ENCODE data around the gene WNK2.

The WNK2 gene

GRCh38 chr9:93198838-93199625 lies 15.1 kb downstream of the WNK2 start:
- Histone ChIP-seq H2BK12ac (ENCODE audit: low read length in 2 of 2) (no peak overlapping the region), H2AFZ (ENCODE audit: low read depth, low read length) (no peak overlapping the region), H3K4me2 (ENCODE audit: low read length, poor library complexity, severe bottlenecking) (no peak overlapping the region), H3K14ac (ENCODE audit: low read length in 2 of 2) (no peak overlapping the region), H3K9me3 (ENCODE audit: control insufficient read depth, low read length) (peaks cover 4% of the 10 kb centered on the region), H3K79me1 (replicated peaks; ENCODE audit: low read length, poor library complexity, severe bottlenecking) (no peaks in the 10 kb centered on the region), H3K23ac (ENCODE audit: low read length in 2 of 2) (no peak overlapping the region), H2BK15ac (ENCODE audit: low read depth, poor library complexity, severe bottlenecking) (no peak overlapping the region), H3K4me1 (ENCODE audit: control insufficient read depth, insufficient read depth, low read depth, low read length) (no peaks in the 10 kb centered on the region), H2AK5ac (ENCODE audit: low read length, severe bottlenecking) (no peak overlapping the region), H4K91ac (ENCODE audit: low read length) (no peak overlapping the region), H2BK120ac (ENCODE audit: low read depth, low read length) (no peak overlapping the region), H3K9ac (ENCODE audit: low read length) (no peak overlapping the region), H3K18ac (ENCODE audit: low read depth in 1 of 2, low read length in 2 of 2) (no peak overlapping the region), H3K4ac (ENCODE audit: low read depth in 1 of 2, low read length in 2 of 2) (no peak overlapping the region), H3K27me3 (ENCODE audit: control insufficient read depth in 1 of 2, insufficient read depth in 1 of 2, low read length in 2 of 2) (peaks cover 6 to 18% of the 10 kb centered on the region in 2 experiments), H2BK5ac (ENCODE audit: low read depth, low read length, poor library complexity, severe bottlenecking) (no peak overlapping the region), H3K36me3 (ENCODE audit: control insufficient read depth in 1 of 2, insufficient read depth in 2 of 2, low read depth in 1 of 2, low read length in 2 of 2) (no peaks in the 10 kb centered on the region), H4K8ac (ENCODE audit: low read length) (no peak overlapping the region), H3K4me3 (ENCODE audit: insufficient read depth in 1 of 2, low read depth in 1 of 2, low read length in 2 of 2) (no peak overlapping the region), H3K27ac (ENCODE audit: low read length, poor library complexity, severe bottlenecking) (no peak overlapping the region)
- no peak for DNase-seq
- WGBS: 81% methylated on average over 16 of the region's 16 CpGs

GRCh38 chr9:93200449-93200742 lies 16.5 kb downstream of the WNK2 start:
- no peak overlapping the region for H2BK15ac ChIP-seq (ENCODE audit: low read depth, poor library complexity, severe bottlenecking)
- no peak overlapping the region for H3K14ac ChIP-seq (ENCODE audit: low read length in 2 of 2)
- peaks cover 11 to 17% of the 10 kb centered on the region in 2 experiments for H3K27me3 ChIP-seq (ENCODE audit: control insufficient read depth in 1 of 2, insufficient read depth in 1 of 2, low read length in 2 of 2)
- no peak overlapping the region for H3K4me3 ChIP-seq (ENCODE audit: insufficient read depth in 1 of 2, low read depth in 1 of 2, low read length in 2 of 2)
- no peak overlapping the region for H2AFZ ChIP-seq (ENCODE audit: low read depth, low read length)
- H2AK5ac ChIP-seq (ENCODE audit: low read length, severe bottlenecking): no peak overlapping the region
- no peak overlapping the region for H3K4me2 ChIP-seq (ENCODE audit: low read length, poor library complexity, severe bottlenecking)
- no peaks in the 10 kb centered on the region for H3K36me3 ChIP-seq (ENCODE audit: control insufficient read depth in 1 of 2, insufficient read depth in 2 of 2, low read depth in 1 of 2, low read length in 2 of 2)
- peaks cover 4% of the 10 kb centered on the region for H3K9me3 ChIP-seq (ENCODE audit: control insufficient read depth, low read length)
- H2BK12ac ChIP-seq (ENCODE audit: low read length in 2 of 2): no peak overlapping the region
- no peak overlapping the region for H3K4ac ChIP-seq (ENCODE audit: low read depth in 1 of 2, low read length in 2 of 2)
- H3K79me1 ChIP-seq (replicated peaks; ENCODE audit: low read length, poor library complexity, severe bottlenecking): no peaks in the 10 kb centered on the region
- no peak for DNase-seq
- no peak overlapping the region for H3K23ac ChIP-seq (ENCODE audit: low read length in 2 of 2)
- no peak overlapping the region for H4K91ac ChIP-seq (ENCODE audit: low read length)
- WGBS: 85% methylated on average over 9 of the region's 9 CpGs
- H3K27ac ChIP-seq (ENCODE audit: low read length, poor library complexity, severe bottlenecking): no peak overlapping the region
- no peak overlapping the region for H3K9ac ChIP-seq (ENCODE audit: low read length)
- H2BK120ac ChIP-seq (ENCODE audit: low read depth, low read length): no peak overlapping the region
- H4K8ac ChIP-seq (ENCODE audit: low read length): no peak overlapping the region
- H2BK5ac ChIP-seq (ENCODE audit: low read depth, low read length, poor library complexity, severe bottlenecking): no peak overlapping the region
- no peaks in the 10 kb centered on the region for H3K4me1 ChIP-seq (ENCODE audit: control insufficient read depth, insufficient read depth, low read depth, low read length)
- no peak overlapping the region for H3K18ac ChIP-seq (ENCODE audit: low read depth in 1 of 2, low read length in 2 of 2)

- no peak overlapping the region for H3K14ac ChIP-seq (ENCODE audit: low read length in 2 of 2)
- 38% methylated on average over 5 of the region's 5 CpGs for WGBS
- H2AFZ ChIP-seq (ENCODE audit: low read depth, low read length): no peak overlapping the region
- H2BK5ac ChIP-seq (ENCODE audit: low read depth, low read length, poor library complexity, severe bottlenecking): no peak overlapping the region
- H3K36me3 ChIP-seq (ENCODE audit: control insufficient read depth in 1 of 2, insufficient read depth in 2 of 2, low read depth in 1 of 2, low read length in 2 of 2): no peaks in the 10 kb centered on the region
- H3K9me3 ChIP-seq (ENCODE audit: control insufficient read depth, low read length): peaks cover 4% of the 10 kb centered on the region
- no peak overlapping the region for H4K91ac ChIP-seq (ENCODE audit: low read length)
- H2AK5ac ChIP-seq (ENCODE audit: low read length, severe bottlenecking): no peak overlapping the region
- peaks cover 11 to 22% of the 10 kb centered on the region in 2 experiments for H3K27me3 ChIP-seq (ENCODE audit: control insufficient read depth in 1 of 2, insufficient read depth in 1 of 2, low read length in 2 of 2)
- H3K4me1 ChIP-seq (ENCODE audit: control insufficient read depth, insufficient read depth, low read depth, low read length): no peaks in the 10 kb centered on the region
- no peak overlapping the region for H4K8ac ChIP-seq (ENCODE audit: low read length)
- H3K23ac ChIP-seq (ENCODE audit: low read length in 2 of 2): no peak overlapping the region
- H2BK12ac ChIP-seq (ENCODE audit: low read length in 2 of 2): no peak overlapping the region
- H3K79me1 ChIP-seq (replicated peaks; ENCODE audit: low read length, poor library complexity, severe bottlenecking): no peaks in the 10 kb centered on the region
- no peak overlapping the region for H2BK120ac ChIP-seq (ENCODE audit: low read depth, low read length)
- no peak overlapping the region for H3K9ac ChIP-seq (ENCODE audit: low read length)
- H3K4me2 ChIP-seq (ENCODE audit: low read length, poor library complexity, severe bottlenecking): no peak overlapping the region
- no peak overlapping the region for H3K4me3 ChIP-seq (ENCODE audit: insufficient read depth in 1 of 2, low read depth in 1 of 2, low read length in 2 of 2)
- H3K18ac ChIP-seq (ENCODE audit: low read depth in 1 of 2, low read length in 2 of 2): no peak overlapping the region
- DNase-seq: no peak
- no peak overlapping the region for H3K4ac ChIP-seq (ENCODE audit: low read depth in 1 of 2, low read length in 2 of 2)
- H2BK15ac ChIP-seq (ENCODE audit: low read depth, poor library complexity, severe bottlenecking): no peak overlapping the region
- H3K27ac ChIP-seq (ENCODE audit: low read length, poor library complexity, severe bottlenecking): no peak overlapping the region
Observed at GRCh38 chr9:93200989-93201334, 17.0 kb downstream of the WNK2 start.

GRCh38 chr9:93203026-93203717 lies 19.2 kb downstream of the WNK2 start:
- H3K9me3 ChIP-seq (ENCODE audit: control insufficient read depth, low read length): no peaks in the 10 kb centered on the region
- no peak overlapping the region for H2AFZ ChIP-seq (ENCODE audit: low read depth, low read length)
- H3K27ac ChIP-seq (ENCODE audit: low read length, poor library complexity, severe bottlenecking): no peak overlapping the region
- H3K4me2 ChIP-seq (ENCODE audit: low read length, poor library complexity, severe bottlenecking): no peak overlapping the region
- no peak overlapping the region for H2AK5ac ChIP-seq (ENCODE audit: low read length, severe bottlenecking)
- DNase-seq: no peak
- no peaks in the 10 kb centered on the region for H3K4me1 ChIP-seq (ENCODE audit: control insufficient read depth, insufficient read depth, low read depth, low read length)
- no peak overlapping the region for H3K23ac ChIP-seq (ENCODE audit: low read length in 2 of 2)
- H3K18ac ChIP-seq (ENCODE audit: low read depth in 1 of 2, low read length in 2 of 2): no peak overlapping the region
- H3K36me3 ChIP-seq (ENCODE audit: control insufficient read depth in 1 of 2, insufficient read depth in 2 of 2, low read depth in 1 of 2, low read length in 2 of 2): no peaks in the 10 kb centered on the region
- H3K27me3 ChIP-seq (ENCODE audit: control insufficient read depth in 1 of 2, insufficient read depth in 1 of 2, low read length in 2 of 2): peaks cover 5 to 18% of the 10 kb centered on the region in 2 experiments
- H4K8ac ChIP-seq (ENCODE audit: low read length): no peak overlapping the region
- H3K79me1 ChIP-seq (replicated peaks; ENCODE audit: low read length, poor library complexity, severe bottlenecking): no peaks in the 10 kb centered on the region
- H3K4ac ChIP-seq (ENCODE audit: low read depth in 1 of 2, low read length in 2 of 2): no peak overlapping the region
- H3K14ac ChIP-seq (ENCODE audit: low read length in 2 of 2): no peak overlapping the region
- WGBS: 71% methylated on average over 11 of the region's 11 CpGs
- H4K91ac ChIP-seq (ENCODE audit: low read length): no peak overlapping the region
- no peak overlapping the region for H2BK5ac ChIP-seq (ENCODE audit: low read depth, low read length, poor library complexity, severe bottlenecking)
- H3K4me3 ChIP-seq (ENCODE audit: insufficient read depth in 1 of 2, low read depth in 1 of 2, low read length in 2 of 2): no peak overlapping the region
- H2BK15ac ChIP-seq (ENCODE audit: low read depth, poor library complexity, severe bottlenecking): no peak overlapping the region
- no peak overlapping the region for H2BK12ac ChIP-seq (ENCODE audit: low read length in 2 of 2)
- H2BK120ac ChIP-seq (ENCODE audit: low read depth, low read length): no peak overlapping the region
- H3K9ac ChIP-seq (ENCODE audit: low read length): no peak overlapping the region
